Panc1 (cell line): ENCODE data around the gene KRTAP24-1. TPM values are rescaled to one million over a fixed set of nuclear protein-coding genes. Genes with fewer than 3 reads are reported as not detected.

ENCODE experiments used
- ATAC-seq: fragments of 200-7000 bp; cut with Tn5 transposase; 2 replicates; pipeline ENCODE4 v1.9.1; 2020; ENCODE audit warnings: mild to moderate bottlenecking, moderate library complexity
- BruUV-seq: library from RNA; stranded (reverse); fragments of 400-500 nt; replicated peaks from 2 replicates; lab custom pipeline; 2021; lab: Mats Ljungman, UMichigan
- CTCF ChIA-PET: fragments of 300-600 bp; sonication (Branson Sonifier 250); formaldehyde crosslinking; loops from one replicate; lab custom pipeline; 2022; ENCODE audit warnings: antibody characterized with exemption; lab: Charles Lee
- POLR2A ChIA-PET: fragments of 300-600 bp; sonication (Branson Sonifier 250); formaldehyde crosslinking; loops from one replicate; lab custom pipeline; 2022; ENCODE audit warnings: antibody characterized with exemption; lab: Charles Lee
- DNase-seq: peaks from one replicate; pipeline ENCODE4 v3.0.0-alpha.2; 2010; ENCODE audit warnings: low read depth, low spot score
- H3K27ac ChIP-seq: 2 replicates; pipeline ENCODE4 v1.5.1; 2011; ENCODE audit warnings: mild to moderate bottlenecking, low read length, inconsistent platforms
- H3K27me3 ChIP-seq: fragments of 200-500 bp; sonication (Bioruptor generic); 2 replicates; pipeline ENCODE4 v1.6.0; 2014; ENCODE audit warnings: low read length, inconsistent platforms; ENCODE audit not compliant: control insufficient read depth, insufficient read depth
- H3K36me3 ChIP-seq: fragments of 200-500 bp; sonication (Bioruptor generic); 2 replicates; pipeline ENCODE4 v1.5.1; 2014; ENCODE audit warnings: inconsistent platforms, mild to moderate bottlenecking, low read length, moderate library complexity; ENCODE audit not compliant: control insufficient read depth, insufficient read depth
- H3K4me1 ChIP-seq: 2 replicates; pipeline ENCODE4 v1.5.1; 2011; ENCODE audit warnings: inconsistent platforms, mild to moderate bottlenecking, low read length, moderate library complexity; ENCODE audit not compliant: control insufficient read depth, insufficient read depth
- H3K4me3 ChIP-seq, 2 experiments: 2 replicates each; pipeline ENCODE4 v1.5.1; 2011 to 2012; ENCODE audit warnings: low read depth in 2 of 2, low read length in 2 of 2, mild to moderate bottlenecking in 2 of 2, inconsistent platforms in 1 of 2, moderate library complexity in 1 of 2
- H3K9me3 ChIP-seq: fragments of 200-500 bp; sonication (Bioruptor generic); 2 replicates; pipeline ENCODE4 v1.5.1; 2014; ENCODE audit warnings: low read depth, mild to moderate bottlenecking, inconsistent platforms, low read length, moderate library complexity; ENCODE audit not compliant: control insufficient read depth, insufficient read depth
- CTCF ChIP-seq: fragments of 450-650 bp; IDR thresholded peaks from 2 replicates; pipeline ENCODE4 v1.5.1; 2017; ENCODE audit warnings: mild to moderate bottlenecking
- POLR2AphosphoS5 ChIP-seq: IDR thresholded peaks from 2 replicates; pipeline ENCODE4 v1.6.1; 2012; ENCODE audit warnings: mild to moderate bottlenecking, low read depth, low read length, moderate library complexity
- REST ChIP-seq, 2 experiments: IDR thresholded peaks; 2 replicates each; pipeline ENCODE4 v1.6.1; 2011 to 2012; ENCODE audit warnings: low read depth in 2 of 2, control low read depth in 1 of 2, low read length in 1 of 2, mild to moderate bottlenecking in 1 of 2, moderate library complexity in 1 of 2; ENCODE audit not compliant: insufficient read depth in 1 of 2
- SIN3A ChIP-seq: IDR thresholded peaks from 2 replicates; pipeline ENCODE4 v1.6.1; 2012; ENCODE audit warnings: low read depth, mild to moderate bottlenecking, low read length, moderate library complexity, borderline replicate concordance; ENCODE audit not compliant: insufficient read depth
- TCF7L2 ChIP-seq: IDR thresholded peaks from 2 replicates; pipeline ENCODE4 v1.6.1; 2011; ENCODE audit warnings: mild to moderate bottlenecking, low read depth, low read length, inconsistent platforms
- in situ Hi-C: cut with HindIII; loops from 2 replicates; pipeline ENCODE4 v1.10.0; 2016; ENCODE audit warnings: low sequenced_read_pairs, low pct_unique_long_range_greater_than_20kb
- intact Hi-C: fragments of 100-400 bp; cut with micrococcal nuclease; formaldehyde crosslinking; loops from one replicate; pipeline ENCODE4 v1.10.0; 2022; ENCODE audit not compliant: unreplicated experiment
- total RNA-seq: library from RNA; stranded (reverse); gene quantifications from one replicate; pipeline ENCODE4 v1.2.1, GENCODE V29; 2021; ENCODE audit not compliant: unreplicated experiment

The KRTAP24-1 gene
- total RNA-seq, 1 experiment from 2014 or later = not detected

GRCh38 chr21:30233228-30234020 lies 49.3 kb downstream of the KRTAP24-1 start:
- ChIA-PET CTCF (no interaction called here), POLR2A (no interaction called here)
- intact Hi-C loops (no loop called here), in situ Hi-C loops (no loop called here)
- TF ChIP-seq SIN3A = no peak
- no peak for TF ChIP-seq CTCF
- TF ChIP-seq TCF7L2 = no peak
- no peak for TF ChIP-seq POLR2AphosphoS5
- TF ChIP-seq REST (IDR thresholded peaks at IDR 0.05; ENCODE audit: insufficient read depth in 1 of 2, low read depth in 2 of 2, low read length in 1 of 2) = no peak
- DNase-seq = no peak
- Histone ChIP-seq H3K9me3 (no peaks in the 10 kb centered on the region), H3K4me3 (no peak overlapping the region), H3K36me3 (no peaks in the 10 kb centered on the region), H3K4me1 (no peaks in the 10 kb centered on the region), H3K27ac (no peak overlapping the region), H3K27me3 (no peaks in the 10 kb centered on the region)
- no peak for ATAC-seq
- no TSS peak for BruUV-seq

- ChIA-PET CTCF (no interaction called here), POLR2A (no interaction called here)
- no peak for ATAC-seq
- no peak for DNase-seq
- in situ Hi-C loops (no loop called here), intact Hi-C loops (no loop called here)
- Histone ChIP-seq H3K27me3 (no peaks in the 10 kb centered on the region), H3K9me3 (no peaks in the 10 kb centered on the region), H3K4me1 (no peaks in the 10 kb centered on the region), H3K36me3 (no peaks in the 10 kb centered on the region), H3K27ac (no peak overlapping the region), H3K4me3 (no peak overlapping the region)
- no TSS peak for BruUV-seq
- TF ChIP-seq REST (IDR thresholded peaks at IDR 0.05; ENCODE audit: insufficient read depth in 1 of 2, low read depth in 2 of 2, low read length in 1 of 2) (no peak), SIN3A (no peak), CTCF (no peak), POLR2AphosphoS5 (no peak), TCF7L2 (no peak)
Measured at GRCh38 chr21:30232011-30232410, 50.7 kb downstream of the KRTAP24-1 start.
